HG03196 (cell line): ENCODE measurements around the gene DIS3.
A peak's percentile ranks its signal among the peaks of the same experiment; 100 is the strongest.
"Not testable (repeated sequence)": the region's sequence is repeated elsewhere in the genome, so short reads cannot be mapped to it uniquely, and the experiment has no call there.

Source experiments
- ATAC-seq: cut with Tn5 transposase; IDR thresholded peaks from one replicate; pipeline ENCODE4 v1.9.1; 2021; ENCODE audit not compliant: unreplicated experiment

DIS3 gene, protein sequence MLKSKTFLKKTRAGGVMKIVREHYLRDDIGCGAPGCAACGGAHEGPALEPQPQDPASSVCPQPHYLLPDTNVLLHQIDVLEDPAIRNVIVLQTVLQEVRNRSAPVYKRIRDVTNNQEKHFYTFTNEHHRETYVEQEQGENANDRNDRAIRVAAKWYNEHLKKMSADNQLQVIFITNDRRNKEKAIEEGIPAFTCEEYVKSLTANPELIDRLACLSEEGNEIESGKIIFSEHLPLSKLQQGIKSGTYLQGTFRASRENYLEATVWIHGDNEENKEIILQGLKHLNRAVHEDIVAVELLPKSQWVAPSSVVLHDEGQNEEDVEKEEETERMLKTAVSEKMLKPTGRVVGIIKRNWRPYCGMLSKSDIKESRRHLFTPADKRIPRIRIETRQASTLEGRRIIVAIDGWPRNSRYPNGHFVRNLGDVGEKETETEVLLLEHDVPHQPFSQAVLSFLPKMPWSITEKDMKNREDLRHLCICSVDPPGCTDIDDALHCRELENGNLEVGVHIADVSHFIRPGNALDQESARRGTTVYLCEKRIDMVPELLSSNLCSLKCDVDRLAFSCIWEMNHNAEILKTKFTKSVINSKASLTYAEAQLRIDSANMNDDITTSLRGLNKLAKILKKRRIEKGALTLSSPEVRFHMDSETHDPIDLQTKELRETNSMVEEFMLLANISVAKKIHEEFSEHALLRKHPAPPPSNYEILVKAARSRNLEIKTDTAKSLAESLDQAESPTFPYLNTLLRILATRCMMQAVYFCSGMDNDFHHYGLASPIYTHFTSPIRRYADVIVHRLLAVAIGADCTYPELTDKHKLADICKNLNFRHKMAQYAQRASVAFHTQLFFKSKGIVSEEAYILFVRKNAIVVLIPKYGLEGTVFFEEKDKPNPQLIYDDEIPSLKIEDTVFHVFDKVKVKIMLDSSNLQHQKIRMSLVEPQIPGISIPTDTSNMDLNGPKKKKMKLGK

DNA sequence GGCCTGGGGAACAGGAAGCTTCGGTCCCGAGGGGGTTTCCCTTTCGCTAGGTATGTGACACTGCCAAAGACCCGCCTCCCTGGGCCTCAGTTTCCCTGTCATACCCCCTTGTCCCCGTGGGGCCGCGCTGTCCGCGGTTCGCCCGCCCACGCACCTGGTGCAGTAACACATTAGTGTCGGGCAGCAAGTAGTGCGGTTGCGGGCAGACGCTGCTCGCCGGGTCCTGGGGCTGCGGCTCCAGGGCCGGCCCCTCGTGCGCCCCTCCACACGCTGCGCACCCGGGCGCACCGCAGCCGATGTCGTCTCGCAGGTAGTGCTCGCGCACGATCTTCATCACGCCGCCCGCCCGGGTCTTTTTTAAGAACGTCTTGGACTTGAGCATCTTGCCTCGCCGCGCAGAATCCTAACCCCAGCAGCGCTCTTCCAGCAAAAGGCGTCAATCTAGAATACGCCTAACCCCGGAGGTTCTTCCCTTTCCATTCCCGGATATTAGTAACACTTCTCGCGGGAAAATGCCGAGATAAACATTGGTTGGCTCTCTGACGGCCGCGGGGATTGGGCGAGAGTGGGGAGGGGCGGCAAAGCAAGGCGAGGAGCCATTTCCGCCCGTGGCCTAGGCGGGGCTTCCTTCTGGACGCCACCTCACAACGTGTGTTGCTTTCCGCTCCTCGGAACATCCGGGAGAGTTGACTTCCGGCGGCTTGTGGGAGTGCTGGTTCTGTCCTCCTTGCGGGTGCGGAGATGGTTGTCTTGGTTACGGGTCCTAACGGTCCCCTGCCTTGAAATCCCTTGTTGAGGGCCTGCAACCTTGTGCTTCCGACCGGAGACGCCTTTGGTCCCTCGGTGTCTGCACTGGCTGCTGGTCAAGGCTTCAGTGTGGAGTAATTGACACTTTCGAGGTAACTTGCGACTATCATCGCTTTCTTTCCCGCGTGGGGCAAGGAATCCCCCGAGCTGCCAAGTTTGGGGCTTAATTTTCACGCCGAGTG is at the start of gene DIS3, which contains the start of gene PIBF1:
TSS of gene DIS3 (minus strand) at position 450 of the 989 bp plus-strand sequence. CDS start at position 382, 68 bp downstream.
TSS of gene PIBF1 (plus strand) at position 683 of the 989 bp plus-strand sequence. CDS start 1,337 bp downstream, outside the sequence.
- peak; percentile 99 for ATAC-seq

DNA sequence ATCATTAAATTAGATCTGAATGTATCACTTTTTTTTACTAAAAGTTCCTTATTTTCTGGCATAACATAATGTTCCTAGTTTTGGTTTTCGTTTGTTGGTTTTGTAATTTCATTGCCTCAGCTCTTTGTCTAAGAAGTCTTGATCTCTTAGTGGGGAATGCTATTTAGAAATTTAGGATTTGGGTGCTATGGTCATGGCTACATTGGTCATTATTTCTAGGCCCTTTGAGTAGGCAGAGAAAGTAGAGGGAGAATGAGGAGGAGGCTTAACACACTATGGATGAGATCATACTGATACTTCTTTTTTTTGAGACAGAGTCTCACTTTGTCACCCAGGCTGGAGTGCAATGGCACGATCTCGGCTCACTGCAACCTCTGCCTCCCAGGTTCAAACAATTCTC is 42.0 kb upstream of the DIS3 start:
- ATAC-seq, result no peak

DNA sequence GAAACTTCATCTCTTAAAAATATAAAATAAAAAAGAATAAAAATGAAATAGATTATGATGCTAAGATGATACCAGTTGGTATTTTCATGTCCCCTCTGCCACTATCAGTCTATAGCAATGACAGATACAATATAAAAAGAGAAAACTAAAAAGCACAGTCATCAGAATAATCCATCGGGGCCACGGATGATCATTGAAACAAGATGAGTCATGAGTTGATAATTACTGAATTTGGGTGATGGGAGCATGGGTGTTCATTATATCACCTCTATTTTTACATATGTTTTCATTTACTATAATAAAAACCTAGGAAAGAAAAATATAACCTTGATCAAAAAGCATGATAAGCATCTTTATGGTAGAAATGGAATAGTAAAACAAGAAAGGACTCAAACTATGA is 41.4 kb upstream of the DIS3 start:
- no peak for ATAC-seq

DNA sequence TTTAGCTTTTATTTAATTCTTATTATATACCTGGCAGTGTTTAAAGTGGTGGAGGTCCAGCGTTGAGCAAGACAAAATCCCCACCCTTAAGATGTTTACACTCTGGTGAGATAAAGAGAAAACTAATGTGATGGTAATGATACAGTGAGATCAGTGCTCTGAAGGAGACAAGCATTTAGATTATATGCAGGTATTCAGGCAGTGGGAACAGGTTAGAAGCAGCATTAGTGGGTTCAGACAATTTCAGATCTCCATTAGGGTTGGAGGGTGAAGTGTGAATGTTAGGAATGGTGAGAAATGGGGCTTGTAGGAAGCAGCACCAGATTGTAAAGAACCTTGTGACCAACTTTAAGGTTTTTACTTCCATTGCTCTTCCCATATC is 39.2 kb upstream of the DIS3 start:
- no peak for ATAC-seq

DNA sequence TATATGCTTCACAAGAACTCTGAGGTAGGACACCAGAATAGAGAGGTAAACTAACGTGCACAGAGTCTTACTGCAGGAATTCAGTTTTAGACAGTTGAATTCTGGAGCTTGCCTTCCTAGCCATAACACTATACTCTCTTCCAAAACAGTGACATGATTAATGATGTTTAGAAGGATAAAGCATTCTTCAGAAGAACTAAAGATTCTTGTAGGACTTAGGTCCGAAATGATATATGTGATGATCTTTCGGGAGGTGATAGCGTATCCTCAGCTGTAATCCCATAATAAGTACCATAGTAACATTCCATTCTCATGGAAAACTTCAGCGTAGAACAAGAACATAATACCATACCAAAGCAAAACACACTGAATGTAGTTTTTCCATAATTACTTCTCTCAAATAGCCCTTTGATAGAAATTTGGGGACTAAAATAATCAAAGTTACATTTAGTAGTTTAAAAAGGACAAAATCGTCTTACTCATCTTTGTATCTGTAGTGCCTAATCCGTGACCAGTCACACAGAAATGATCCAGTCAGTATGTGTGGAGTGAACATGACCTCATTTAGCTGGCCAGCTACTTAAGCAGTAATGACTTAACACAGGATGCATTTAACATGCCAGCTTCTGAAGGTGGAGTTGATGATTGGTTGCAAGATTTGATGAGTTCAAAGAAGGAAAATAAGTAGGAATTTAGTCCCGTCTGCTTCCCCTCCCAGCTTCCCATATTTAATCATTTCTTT is 38.6 kb upstream of the DIS3 start:
- ATAC-seq, result no peak

DNA sequence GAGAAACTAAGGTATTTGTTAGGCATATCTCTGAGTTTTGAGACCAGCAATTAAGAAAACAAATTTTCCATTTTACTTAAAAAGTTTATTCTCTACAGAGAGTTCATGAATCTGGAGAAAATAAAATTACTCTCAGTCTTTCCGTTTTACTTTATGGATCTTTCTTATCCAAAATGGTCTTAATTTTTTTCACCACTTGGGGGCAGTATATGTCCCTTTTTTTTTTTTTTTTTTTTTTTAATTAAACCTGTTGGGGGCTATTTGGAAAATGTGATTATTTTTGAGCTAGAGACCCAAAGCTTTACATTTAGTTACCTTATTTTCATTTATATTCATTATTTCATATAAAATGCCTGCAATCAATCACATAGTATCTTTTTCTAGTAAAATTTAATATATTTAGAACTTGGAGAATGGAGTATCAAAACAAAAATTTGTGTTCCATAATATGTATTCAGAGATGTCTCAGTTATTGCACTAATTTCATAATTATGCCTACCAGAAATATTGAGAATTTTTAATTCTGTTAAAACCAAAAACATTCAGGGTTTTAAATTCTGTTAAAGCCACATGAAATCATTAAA is 27.3 kb upstream of the DIS3 start:
- no peak for ATAC-seq

DNA sequence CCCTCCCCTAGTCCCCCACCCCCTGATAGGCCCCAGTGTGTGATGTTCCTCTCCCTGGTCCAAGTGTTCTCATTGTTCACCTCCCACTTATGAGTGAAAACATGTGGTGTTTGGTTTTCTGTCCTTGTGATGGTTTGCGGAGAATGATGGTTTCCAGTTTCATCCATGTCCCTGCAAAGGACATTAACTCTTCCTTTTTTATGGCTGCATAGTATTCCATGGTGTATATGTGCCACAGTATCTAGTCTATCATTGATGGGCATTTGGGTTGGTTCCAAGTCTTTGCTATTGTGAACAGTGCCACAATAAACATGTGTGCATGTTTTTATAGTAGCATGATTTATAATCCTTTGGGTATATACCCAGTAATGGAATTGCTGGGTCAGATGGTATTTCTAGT is 24.8 kb upstream of the DIS3 start:
- not testable (repeated sequence) for ATAC-seq

DNA sequence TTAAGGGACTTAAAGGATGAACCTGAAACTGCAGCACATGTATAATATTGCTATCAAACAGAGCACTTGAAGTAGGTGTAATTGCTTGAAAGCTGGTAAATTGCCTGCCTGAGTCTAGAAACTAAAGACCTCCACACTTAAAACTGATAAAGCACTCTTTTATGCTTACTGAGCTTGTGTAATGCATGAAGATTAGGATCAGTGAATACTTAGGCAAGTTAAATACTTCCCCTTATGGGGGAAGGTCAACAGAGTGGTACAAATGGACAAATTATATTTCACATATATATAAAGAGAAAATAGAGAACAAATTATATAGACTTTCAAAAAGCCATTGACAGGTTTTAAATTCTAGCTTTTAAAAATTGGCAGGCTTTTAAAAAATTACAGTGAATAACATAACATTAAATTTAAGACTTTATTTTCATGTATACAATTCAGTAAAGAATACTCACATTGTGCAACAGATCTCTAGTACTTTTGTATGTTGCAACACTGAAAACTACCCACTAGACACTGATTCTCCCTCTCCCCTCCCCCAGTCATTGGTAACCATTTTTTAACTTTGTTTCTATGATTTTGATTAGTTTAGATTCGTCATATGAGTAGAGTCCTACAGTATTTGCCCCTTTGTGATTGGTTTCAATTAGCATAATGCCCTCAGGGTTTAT is 24.1 kb upstream of the DIS3 start:
- ATAC-seq, result no peak

DNA sequence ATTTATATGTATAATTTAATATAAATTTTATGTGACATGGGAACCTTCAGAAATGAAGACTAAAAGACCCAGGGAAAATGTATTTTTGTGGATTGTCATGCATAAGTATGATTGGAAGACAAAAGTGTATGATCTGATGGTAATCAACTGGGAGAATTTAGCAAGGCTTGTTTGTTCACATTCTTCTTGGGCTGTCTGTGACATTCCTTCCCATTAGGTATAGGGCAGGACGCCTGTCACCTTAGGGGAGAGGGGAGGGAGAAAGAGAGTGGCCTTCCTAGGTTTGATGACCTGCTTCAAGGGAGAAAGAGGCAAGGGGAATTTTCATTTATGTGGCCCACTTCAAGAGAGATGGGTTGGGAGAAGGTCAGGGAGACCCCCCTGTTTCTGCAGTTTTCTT is 22.6 kb upstream of the DIS3 start:
- no peak for ATAC-seq

DNA sequence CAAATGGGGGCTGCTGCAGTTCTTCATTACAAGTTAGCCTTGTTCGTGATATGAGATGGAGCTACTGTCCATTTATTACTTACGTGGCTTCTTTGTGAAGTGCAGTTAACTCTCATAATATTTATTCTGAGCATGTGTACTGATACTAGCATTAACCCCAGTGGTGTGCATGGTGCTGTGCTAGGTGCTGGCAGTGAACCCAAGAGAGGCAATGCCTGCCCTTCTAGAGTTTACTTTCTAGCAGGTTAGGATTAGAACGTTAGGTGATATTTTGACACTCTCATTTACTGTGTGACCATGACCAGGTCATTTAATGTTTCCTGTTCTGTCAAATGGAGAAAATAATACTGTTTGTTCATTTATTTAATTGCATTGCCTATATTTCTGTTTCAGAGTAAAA is 17.1 kb upstream of the DIS3 start:
- ATAC-seq, result no peak

DNA sequence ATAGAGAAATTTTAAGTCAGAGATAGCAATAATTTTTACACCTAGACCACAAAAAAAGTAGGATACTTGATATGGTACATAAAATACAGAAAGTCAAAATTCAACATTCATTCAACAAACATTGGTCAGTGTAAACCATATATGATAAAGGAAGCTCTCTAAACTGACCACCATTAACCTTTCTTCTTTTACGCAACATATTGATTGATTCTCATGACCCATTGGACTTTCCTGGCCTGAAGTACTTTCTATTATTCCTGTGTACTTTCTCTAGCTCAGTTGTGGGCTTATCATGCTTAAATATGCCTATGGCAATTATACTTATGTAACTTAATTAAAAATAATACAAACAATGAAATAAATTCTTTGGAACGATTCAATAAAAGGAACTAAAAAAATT is 10.9 kb upstream of the DIS3 start:
- ATAC-seq, result no peak

DNA sequence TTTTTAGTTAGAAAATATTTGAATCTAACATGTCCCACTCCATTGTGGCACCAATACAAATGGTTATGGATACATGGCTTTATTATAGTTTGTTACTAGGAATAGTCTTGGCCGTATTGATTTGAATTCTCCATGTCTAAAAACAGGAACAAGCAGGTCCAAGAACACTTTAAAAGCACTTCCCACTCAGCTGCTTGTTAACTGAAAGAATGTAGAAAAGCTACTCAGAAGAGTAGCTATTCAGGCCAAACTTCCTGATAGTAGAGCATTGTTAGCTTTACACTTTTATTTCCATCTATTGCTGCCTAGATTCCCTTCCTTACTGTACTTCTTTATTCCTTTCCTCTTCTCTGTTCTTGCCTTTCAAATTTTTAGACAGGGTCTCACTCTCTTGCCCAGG is 7.1 kb upstream of the DIS3 start:
- no peak for ATAC-seq

DNA sequence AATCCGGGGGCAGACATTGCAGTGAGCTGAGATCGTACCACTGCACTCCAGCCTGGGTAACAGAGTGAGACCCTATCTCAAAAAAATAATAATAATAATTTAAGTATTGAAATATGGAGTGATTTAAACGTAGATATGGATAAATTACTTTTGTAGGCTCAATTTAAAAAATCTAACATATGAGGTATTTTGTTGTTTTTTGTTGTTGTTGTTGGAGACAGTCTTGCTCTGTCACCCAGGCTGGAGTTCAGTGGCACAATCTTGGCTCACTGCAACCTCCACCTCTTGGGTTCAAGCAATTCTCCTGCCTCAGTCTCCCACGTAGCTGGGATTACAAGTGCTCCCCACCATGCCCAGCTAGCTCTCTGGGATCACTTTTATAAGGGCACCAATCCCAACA is 3.0 kb upstream of the DIS3 start:
- not testable (repeated sequence) for ATAC-seq

DNA sequence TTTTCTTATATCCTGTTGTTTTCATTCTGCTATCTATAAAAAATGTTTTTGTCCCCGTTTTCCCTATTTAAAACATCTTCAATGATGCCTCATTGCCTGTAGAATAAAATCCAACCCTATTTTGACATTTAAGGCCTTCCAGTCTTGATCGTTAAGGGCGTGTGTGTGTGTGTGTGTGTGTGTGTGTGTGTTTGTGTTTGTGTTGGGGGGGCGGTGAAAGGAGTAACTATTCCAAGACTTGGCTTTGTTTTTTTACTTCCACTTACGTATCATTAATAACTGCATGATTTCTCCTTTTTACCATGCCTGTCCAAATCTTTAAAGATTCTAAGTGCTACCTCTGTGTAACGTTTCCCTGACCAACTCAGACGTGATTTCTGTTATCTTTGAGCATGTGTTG is 1.0 kb upstream of the DIS3 start:
- ATAC-seq, result no peak

DNA sequence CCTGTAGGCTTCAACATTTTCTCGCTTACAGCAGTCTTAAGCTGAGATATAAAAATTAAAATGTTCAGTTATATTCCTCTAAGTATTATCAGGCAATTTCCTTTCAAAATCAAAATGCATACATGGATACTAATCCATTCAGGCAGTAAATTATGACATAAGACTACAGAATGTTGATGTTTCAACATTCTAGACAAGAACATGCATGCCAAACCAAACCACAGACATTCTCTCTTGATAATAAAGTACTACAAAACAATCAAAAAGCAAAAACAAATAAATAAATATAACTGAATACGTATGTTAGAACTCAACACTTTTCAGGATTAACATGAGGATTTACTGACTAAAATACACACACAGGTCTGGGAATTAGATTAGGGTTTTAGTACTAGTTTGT is 7.7 kb downstream of the DIS3 start:
- no peak for ATAC-seq

DNA sequence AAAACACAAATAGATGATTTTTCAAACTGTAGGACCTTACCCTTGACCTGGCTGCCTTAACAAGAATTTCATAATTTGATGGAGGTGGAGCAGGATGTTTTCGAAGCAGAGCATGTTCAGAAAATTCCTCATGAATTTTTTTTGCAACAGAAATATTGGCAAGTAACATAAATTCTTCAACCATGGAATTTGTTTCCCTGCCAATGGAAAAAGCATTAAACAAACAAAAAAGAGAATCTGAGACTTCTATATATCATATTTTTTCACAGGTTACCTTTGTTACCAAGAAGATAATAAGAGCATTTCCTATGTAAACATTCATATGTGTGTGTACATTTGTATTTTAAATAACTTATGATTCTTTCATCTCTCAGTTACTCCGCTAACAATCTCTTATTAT is 18.3 kb downstream of the DIS3 start:
- ATAC-seq, result no peak

DNA sequence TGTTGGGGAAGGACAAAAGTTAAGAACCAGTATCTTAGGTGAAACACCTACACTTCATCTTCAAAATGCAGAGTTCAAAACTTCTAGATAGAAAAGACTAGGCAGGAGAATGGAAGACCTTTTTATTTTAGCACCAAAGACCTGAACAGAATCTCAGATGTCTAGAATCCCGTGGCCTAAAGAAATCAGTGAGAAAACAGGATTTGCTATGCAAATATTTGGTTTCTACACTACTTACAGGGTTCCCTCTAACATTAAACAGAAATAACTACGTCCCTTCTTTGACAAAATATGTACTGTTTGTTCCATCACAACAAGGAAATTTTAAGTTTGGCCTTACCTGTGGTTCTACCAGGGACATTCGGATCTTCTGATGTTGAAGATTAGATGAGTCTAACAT is 21.5 kb downstream of the DIS3 start:
- no peak for ATAC-seq

DNA sequence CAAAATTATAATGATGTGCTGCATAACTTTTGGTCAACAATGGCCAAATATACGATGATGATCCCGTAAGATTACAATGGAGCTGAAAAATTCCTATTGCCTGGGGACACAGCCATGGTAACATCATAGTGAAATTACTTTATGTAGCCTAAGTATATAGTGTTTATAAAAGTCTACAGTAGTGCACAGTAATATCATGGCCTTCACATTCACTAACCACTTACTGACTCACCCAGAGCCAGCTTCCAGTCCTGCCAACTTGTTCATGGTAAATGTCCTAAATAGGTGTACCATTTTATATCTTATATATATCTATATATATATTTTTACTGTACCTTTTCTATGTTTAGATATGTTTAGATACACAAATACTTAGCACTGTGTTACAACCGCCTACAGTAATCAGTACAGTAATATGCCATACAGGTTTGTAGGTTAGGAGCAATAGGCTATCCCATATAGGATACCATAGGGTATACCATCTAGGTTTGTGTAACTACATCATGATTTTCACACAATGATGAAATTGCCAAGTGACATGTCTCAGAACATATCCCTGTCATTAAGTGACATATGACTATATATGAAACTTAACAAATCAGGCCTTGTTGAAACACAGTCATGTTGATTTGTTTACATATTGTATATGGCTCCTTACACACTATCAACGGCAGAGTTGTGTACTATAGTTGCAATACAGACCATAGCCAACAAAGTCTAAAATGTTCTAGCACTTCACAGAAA is 23.7 kb downstream of the DIS3 start:
- ATAC-seq, result no peak
